ENCODE data around the gene MAPK13.
"Not testable (repeated sequence)": the region's sequence is repeated elsewhere in the genome, so short reads cannot be mapped to it uniquely, and the experiment has no call there.

MAPK13 gene

GRCh38 chr6:36126553-36127458, 3.5 kb upstream of the MAPK13 start:
- no peak for DNase-seq

- DNase-seq = no peak
These were observed 2.8 kb upstream of the MAPK13 start for GRCh38 chr6:36127462-36128016.

- DNase-seq = no peak
These were observed 2.2 kb upstream of the MAPK13 start for GRCh38 chr6:36128073-36128472.

- no peak for DNase-seq
These were observed 1.5 kb upstream of the MAPK13 start for GRCh38 chr6:36128793-36129192.

- DNase-seq = not testable (repeated sequence)
These were observed 979 bp upstream of the MAPK13 start for GRCh38 chr6:36129334-36129733.

- DNase-seq = peak; percentile 79
These were observed 576 bp downstream of the MAPK13 start for GRCh38 chr6:36130667-36131510.

GRCh38 chr6:36131511-36132245, 1.4 kb downstream of the MAPK13 start:
- DNase-seq = peak; percentile 64

- DNase-seq = no peak
These were observed 2.1 kb downstream of the MAPK13 start for GRCh38 chr6:36132246-36132895.

GRCh38 chr6:36133148-36133547, 2.8 kb downstream of the MAPK13 start:
- DNase-seq = no peak

GRCh38 chr6:36133912-36134311, 3.6 kb downstream of the MAPK13 start:
- DNase-seq = no peak

GRCh38 chr6:36135053-36135731, 4.9 kb downstream of the MAPK13 start:
- no peak for DNase-seq

- no peak for DNase-seq
These were observed 5.7 kb downstream of the MAPK13 start for GRCh38 chr6:36136034-36136433.

- no peak for DNase-seq
These were observed 6.2 kb downstream of the MAPK13 start for GRCh38 chr6:36136551-36136950.

GRCh38 chr6:36138667-36139066, 8.4 kb downstream of the MAPK13 start:
- DNase-seq = no peak

GRCh38 chr6:36139431-36139830, 9.1 kb downstream of the MAPK13 start:
- no peak for DNase-seq

GRCh38 chr6:36139991-36140710, 9.8 kb downstream of the MAPK13 start:
- no peak for DNase-seq

- no peak for DNase-seq
These were observed 10.8 kb downstream of the MAPK13 start for GRCh38 chr6:36141091-36141490.

GRCh38 chr6:36141961-36142360, 11.6 kb downstream of the MAPK13 start:
- DNase-seq = no peak

- DNase-seq = no peak
These were observed 12.9 kb downstream of the MAPK13 start for GRCh38 chr6:36142971-36143838.

Measured in right kidney (tissue), 1 donor.